Transverse colon (tissue), 4 donors: ENCODE results near the gene SLC3A2. TPM values are rescaled to one million over a fixed set of nuclear protein-coding genes. Genes with fewer than 3 reads are reported as not detected.
"Not testable (repeated sequence)": the region's sequence is repeated elsewhere in the genome, so short reads cannot be mapped to it uniquely, and the experiment has no call there.

Source experiments
- DNase-seq: peaks from one replicate; pipeline ENCODE4 v3.0.0-alpha.2; 2019
- H3K27ac ChIP-seq, 4 donors: fragments of 200-600 bp; sonication (generic); 2 replicates each; pipeline ENCODE4 v1.5.1; 2016 to 2018; ENCODE audit warnings: inconsistent platforms in 4 of 4
- H3K27me3 ChIP-seq: fragments of 200-600 bp; sonication (generic); 2 replicates; pipeline ENCODE4 v1.5.1; 2017; ENCODE audit warnings: inconsistent platforms
- H3K36me3 ChIP-seq, 4 donors: fragments of 200-600 bp; sonication (generic); 2 replicates each; pipeline ENCODE4 v1.5.1; 2017 to 2019; ENCODE audit warnings: inconsistent platforms in 4 of 4
- H3K4me1 ChIP-seq, 4 donors: fragments of 200-600 bp; sonication (generic); 2 replicates each; pipeline ENCODE4 v1.5.1; 2017 to 2020; ENCODE audit warnings: inconsistent platforms in 4 of 4
- H3K4me3 ChIP-seq, 4 donors: fragments of 200-600 bp; sonication (generic); 1 replicate in 1 of 4; 2 replicates in 3 of 4; pipeline versions ENCODE4 v1.5.1 to v1.6.1; 2017 to 2019; ENCODE audit warnings: inconsistent platforms in 4 of 4
- H3K9me3 ChIP-seq, 2 donors: fragments of 200-600 bp; sonication (generic); 2 replicates each; pipeline ENCODE4 v1.5.1; 2017 to 2019; ENCODE audit warnings: inconsistent platforms in 2 of 2
- CTCF ChIP-seq, 5 experiments: fragments of 200-600 bp in 3 of 5; fragments of 450-650 bp in 2 of 5; sonication (generic) in 3 of 5; IDR thresholded peaks; 1 replicate in 2 of 5; 2 replicates in 3 of 5; pipeline ENCODE4 v1.5.1; 2016 to 2017; ENCODE audit warnings: antibody characterized with exemption in 5 of 5, inconsistent platforms in 3 of 5, mild to moderate bottlenecking in 2 of 5, moderate library complexity in 1 of 5
- EP300 ChIP-seq: sonication (generic); formaldehyde crosslinking; IDR thresholded peaks from one replicate; pipeline ENCODE4 v1.6.1; 2017; ENCODE audit warnings: antibody characterized with exemption, low read depth
- POLR2A ChIP-seq: fragments of 450-650 bp; IDR thresholded peaks from one replicate; pipeline ENCODE4 v1.6.1; 2016; ENCODE audit warnings: antibody characterized with exemption, mild to moderate bottlenecking, moderate library complexity
- POLR2AphosphoS5 ChIP-seq, 3 donors: sonication (generic); formaldehyde crosslinking; IDR thresholded peaks; one replicate each; pipeline ENCODE4 v1.6.1; 2016; ENCODE audit warnings: antibody characterized with exemption in 3 of 3
- WGBS, 2 donors: methylation state at CpG; one replicate each; pipeline ENCODE4 v1.1.5; 2018; ENCODE audit warnings: low coverage in 1 of 2; 5-methylcytosine and 5-hydroxymethylcytosine counted together
- in situ Hi-C, 4 donors: fragments of 200-750 bp; cut with MboI; loops; one replicate each; pipeline versions ENCODE4 v1.15.0 to v1.15.1; 2017; ENCODE audit warnings: low sequenced_read_pairs in 3 of 4, low pct_ligation_motif_present in 1 of 4, low pct_unique_long_range_greater_than_20kb in 1 of 4
- intact Hi-C: fragments of 100-400 bp; cut with DNase I; formaldehyde crosslinking; loops from one replicate; pipeline ENCODE4 v1.15.1; 2023; ENCODE audit warnings: low total_unique reads
- total RNA-seq, 4 donors: library from RNA; depleted of rRNA; stranded (reverse); fragments of >200 nt; gene quantifications; one replicate each; pipeline ENCODE4 v1.1.0, GENCODE V29; 2016

SLC3A2 gene
- total RNA-seq, 4 donors from 2014 or later = 32.4 to 163 (median 129) TPM

- peak overlapping the region in 2 of 4 donors; percentile 15 to 83 for H3K27ac ChIP-seq
- DNase-seq = no peak
- no peak for TF ChIP-seq POLR2AphosphoS5 (IDR thresholded peaks at IDR 0.05)
- TF ChIP-seq CTCF (IDR thresholded peaks at IDR 0.05) = no peak
- no peak for TF ChIP-seq POLR2A
- no peak for TF ChIP-seq EP300
- H3K4me1 ChIP-seq = peaks cover 11 to 46% (median 24%) of the 10 kb centered on the region in 4 donors
- H3K9me3 ChIP-seq = no peaks in the 10 kb centered on the region
- in situ Hi-C loops (loop anchor here in 2 of 4 donors (25.0 kb wide), 2 partner anchors 270 to 470 kb away; partner anchors contain the start of gene TUT1 (in 1 of the 2)), intact Hi-C loops (no loop called here)
- H3K36me3 ChIP-seq = peaks cover 0 to 13% (median 7%) of the 10 kb centered on the region in 4 donors
- no peak overlapping the region for H3K4me3 ChIP-seq
- H3K27me3 ChIP-seq = no peaks in the 10 kb centered on the region
- 43 to 59% methylated on average over 1 to 2 of the region's 2 CpGs for WGBS, 2 donors
Observed at GRCh38 chr11:62857541-62857982, 23.1 kb upstream of the SLC3A2 start.

DNA sequence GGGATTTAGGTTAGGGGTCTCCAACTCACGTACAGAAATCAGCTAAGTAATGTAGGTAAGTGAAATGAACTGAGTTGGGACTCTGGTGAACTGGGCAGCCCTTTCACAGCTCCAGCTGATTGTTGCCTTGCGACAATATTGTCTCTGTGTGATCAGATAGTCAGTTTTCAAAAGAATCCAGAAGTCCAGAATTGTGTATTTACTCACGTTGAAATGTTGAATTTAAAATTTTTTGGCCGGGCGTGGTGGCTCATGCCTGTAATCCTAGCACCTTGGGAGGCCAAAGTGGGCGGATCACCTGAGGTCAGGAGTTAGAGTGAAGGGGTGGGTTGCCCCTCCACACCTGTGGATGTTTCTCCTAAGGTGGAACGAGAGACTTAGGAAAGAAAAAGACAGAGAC, 22.5 kb upstream of the SLC3A2 start:
- H3K9me3 ChIP-seq = no peaks in the 10 kb centered on the region
- no peak for DNase-seq
- H3K27ac ChIP-seq = peak overlapping the region in 1 of 4 donors; percentile 83
- H3K4me1 ChIP-seq = peaks cover 11 to 45% (median 22%) of the 10 kb centered on the region in 4 donors
- in situ Hi-C loops (loop anchor here in 2 of 4 donors (25.0 kb wide), 2 partner anchors 271 to 471 kb away; partner anchors contain the start of gene TUT1 (in 1 of the 2)), intact Hi-C loops (loop anchor here (1.0 kb wide), 1 partner anchor 72 kb away; no protein-coding TSS in a partner anchor)
- no peak overlapping the region for H3K4me3 ChIP-seq
- H3K27me3 ChIP-seq = no peaks in the 10 kb centered on the region
- TF ChIP-seq POLR2AphosphoS5 (IDR thresholded peaks at IDR 0.05) (no peak), CTCF (IDR thresholded peaks at IDR 0.05) (no peak), POLR2A (no peak), EP300 (no peak)
- WGBS, 2 donors = 77 to 81% methylated on average over 6 to 7 of the region's 7 CpGs
- peaks cover 0 to 7% (median 3%) of the 10 kb centered on the region in 4 donors for H3K36me3 ChIP-seq

DNA sequence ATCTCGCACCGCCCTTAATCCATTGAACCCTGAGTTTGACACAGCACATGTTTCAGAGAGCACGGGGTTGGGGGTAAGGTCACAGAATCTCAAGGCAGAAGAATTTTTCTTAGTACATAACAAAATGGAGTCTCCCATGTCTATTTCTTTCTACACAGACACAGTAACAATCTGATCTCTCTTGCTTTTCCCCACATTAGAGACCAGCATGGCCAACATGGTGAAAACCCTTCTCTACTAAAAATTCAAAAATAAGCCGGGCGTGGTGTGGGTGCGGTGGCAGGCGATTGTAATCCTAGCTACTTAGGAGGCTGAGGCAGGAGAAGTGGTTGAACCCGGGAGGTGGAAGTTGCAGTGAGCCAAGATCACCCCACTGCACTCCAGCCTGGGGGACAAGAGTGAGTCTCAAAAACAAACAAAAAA, 21.4 kb upstream of the SLC3A2 start:
- in situ Hi-C loops = loop anchor here in 2 of 4 donors (25.0 kb wide), 2 partner anchors 272 to 472 kb away; partner anchors contain the start of gene TUT1 (in 1 of the 2)
- H3K27me3 ChIP-seq, H3K36me3 ChIP-seq, H3K27ac ChIP-seq, H3K9me3 ChIP-seq, DNase-seq, H3K4me3 ChIP-seq, intact Hi-C loops: not testable (repeated sequence)
- 78 to 85% methylated on average over 4 to 8 of the region's 8 CpGs for WGBS, 2 donors
- peaks cover 3 to 34% (median 11%) of the 10 kb centered on the region in 4 donors for H3K4me1 ChIP-seq

GRCh38 chr11:62860835-62861563, 19.7 kb upstream of the SLC3A2 start:
- no peaks in the 10 kb centered on the region for H3K27me3 ChIP-seq
- H3K36me3 ChIP-seq = no peaks in the 10 kb centered on the region
- in situ Hi-C loops = loop anchor here (5.0 to 25.0 kb wide), 4 partner anchors 74 to 474 kb away; partner anchors contain the start of genes TMEM179B (in 3 of the 4) and TUT1 (in 1 of the 4)
- no peak overlapping the region for H3K27ac ChIP-seq
- H3K4me1 ChIP-seq = peaks cover 0 to 27% (median 5%) of the 10 kb centered on the region in 4 donors
- 69 to 100% methylated on average over 1 to 5 of the region's 5 CpGs for WGBS, 2 donors
- H3K9me3 ChIP-seq = no peaks in the 10 kb centered on the region
- no peak for DNase-seq
- no peak overlapping the region for H3K4me3 ChIP-seq
- intact Hi-C loops = no loop called here
- no peak for TF ChIP-seq POLR2AphosphoS5 (IDR thresholded peaks at IDR 0.05)
- no peak for TF ChIP-seq POLR2A
- TF ChIP-seq CTCF (IDR thresholded peaks at IDR 0.05) = no peak
- TF ChIP-seq EP300 = no peak

- H3K36me3 ChIP-seq, H3K27ac ChIP-seq, H3K4me3 ChIP-seq, DNase-seq, intact Hi-C loops, H3K27me3 ChIP-seq, H3K9me3 ChIP-seq: not testable (repeated sequence)
- in situ Hi-C loops = loop anchor here (5.0 to 25.0 kb wide), 4 partner anchors 74 to 474 kb away; partner anchors contain the start of genes TMEM179B (in 3 of the 4) and TUT1 (in 1 of the 4)
- 86 to 94% methylated on average over 7 to 16 of the region's 16 CpGs for WGBS, 2 donors
- H3K4me1 ChIP-seq = peaks cover 0 to 21% (median 3%) of the 10 kb centered on the region in 4 donors
Observed at GRCh38 chr11:62861564-62862192, 19.0 kb upstream of the SLC3A2 start.
